K562 (cell line): Measurements from ENCODE around the gene SETD1B. TPM values are rescaled to one million over a fixed set of nuclear protein-coding genes. Genes with fewer than 3 reads are reported as not detected.

Experiments
- BDP1 ChIP-seq: IDR thresholded peaks from 3 replicates; pipeline ENCODE4 v1.6.1; 2011; ENCODE audit not compliant: insufficient read length, insufficient read depth
- DMBX1 ChIP-seq: fragments of 250-450 bp; sonication (Bioruptor Pico); IDR thresholded peaks from 2 replicates; pipeline ENCODE4 v1.8.0; 2022; ENCODE audit warnings: inconsistent platforms, mild to moderate bottlenecking, moderate library complexity, borderline replicate concordance
- FOSL1 ChIP-seq: fragments of 200-800 bp; sonication (Bioruptor generic); conservative IDR thresholded peaks from 2 replicates; pipeline ENCODE4 v1.6.1; 2016; ENCODE audit warnings: missing genetic modification characterization, missing compliant biosample characterization
- KHSRP ChIP-seq: fragments of 450-650 bp; IDR thresholded peaks from 2 replicates; pipeline ENCODE4 v1.6.1; 2017
- NFE2 ChIP-seq: IDR thresholded peaks from 2 replicates; pipeline ENCODE4 v1.6.1; 2014; ENCODE audit warnings: antibody characterized with exemption, low read depth
- NR2C2 ChIP-seq, 2 experiments: fragments of 200-800 bp in 1 of 2; sonication (Bioruptor generic) in 1 of 2; sonication (generic) in 1 of 2; formaldehyde crosslinking in 1 of 2; IDR thresholded peaks; 2 replicates each; pipeline versions ENCODE4 v1.6.1 to v1.8.0; 2016 to 2022; ENCODE audit warnings: mild to moderate bottlenecking in 1 of 2, missing compliant biosample characterization in 1 of 2, missing genetic modification characterization in 1 of 2, missing genetic modification reagents in 1 of 2
- POLR2AphosphoS2 ChIP-seq: IDR thresholded peaks from 2 replicates; pipeline ENCODE4 v1.6.1; 2012; ENCODE audit warnings: low read length, improper control_type of control experiment
- POLR2H ChIP-seq: IDR thresholded peaks from 2 replicates; pipeline ENCODE4 v1.6.1; 2016; ENCODE audit warnings: missing genetic modification characterization, low read depth, mild to moderate bottlenecking, control low read depth, missing compliant biosample characterization, moderate library complexity
- RUNX1 ChIP-seq: sonication (generic); IDR thresholded peaks from 2 replicates; pipeline ENCODE4 v1.6.1; 2016; ENCODE audit warnings: antibody characterized with exemption, low read depth
- SMC3 ChIP-seq: conservative IDR thresholded peaks from 2 replicates; pipeline ENCODE4 v1.6.1; 2011; ENCODE audit warnings: low read depth, low read length, improper control_type of control experiment; ENCODE audit not compliant: insufficient read depth
- TCF7L2 ChIP-seq: fragments of 150-350 bp; IDR thresholded peaks from 2 replicates; pipeline ENCODE4 v1.6.1; 2016; ENCODE audit warnings: low read depth, mild to moderate bottlenecking, low read length, moderate library complexity
- ZBTB17 ChIP-seq: fragments of 450-650 bp; formaldehyde crosslinking; IDR thresholded peaks from 2 replicates; pipeline ENCODE4 v1.4.0; 2020; ENCODE audit warnings: mild to moderate bottlenecking
- ZEB2 ChIP-seq: fragments of 450-650 bp; IDR thresholded peaks from 2 replicates; pipeline ENCODE4 v1.6.1; 2016
- ZNF184 ChIP-seq: sonication (generic); formaldehyde crosslinking; IDR thresholded peaks from 2 replicates; pipeline ENCODE4 v1.5.0; 2020; ENCODE audit warnings: missing genetic modification reagents
- ZNF217 ChIP-seq: sonication (generic); formaldehyde crosslinking; IDR thresholded peaks from 2 replicates; pipeline ENCODE4 v1.8.0; 2022; ENCODE audit warnings: mild to moderate bottlenecking, missing genetic modification reagents
- ZNF263 ChIP-seq: sonication (generic); formaldehyde crosslinking; IDR thresholded peaks from 2 replicates; pipeline ENCODE4 v1.8.0; 2022; ENCODE audit warnings: mild to moderate bottlenecking, missing genetic modification reagents, borderline replicate concordance
- ZNF408 ChIP-seq: fragments of 250-450 bp; sonication (Bioruptor Pico); IDR thresholded peaks from 2 replicates; pipeline ENCODE4 v1.4.0; 2020; ENCODE audit warnings: low read depth, mild to moderate bottlenecking, moderate library complexity
- polyA plus RNA-seq, 8 experiments: library from polyadenylated mRNA; depleted of rRNA in 4 of 8; stranded (reverse) in 5 of 8; unstranded in 3 of 8; fragments of >200 nt; fragmentation: Nextera tagmentation in 2 of 8; fragmentation: Illumina TruSeq in 1 of 8; extraction: Ambion mirVana in 2 of 8; extraction: Trizol in 1 of 8; gene quantifications; 2 replicates each; pipeline versions ENCODE4 v1.2.1 to v1.2.3, GENCODE V29; 2011 to 2014; ENCODE audit warnings: inconsistent platforms in 1 of 8, missing spikeins in 1 of 8
- total RNA-seq, 7 experiments: library from RNA; depleted of rRNA in 6 of 7; stranded (reverse); fragments of >200 nt in 6 of 7; fragmentation: Illumina TruSeq in 2 of 7; extraction: Trizol in 2 of 7; gene quantifications; 2 replicates each; pipeline versions ENCODE4 v1.2.1 to v1.2.3, GENCODE V29; 2011 to 2021; ENCODE audit warnings: low replicate concordance in 1 of 7
- TF ChIP-seq, protein P1 (sequence below): sonication (generic); formaldehyde crosslinking; IDR thresholded peaks from 2 replicates; pipeline ENCODE4 v1.8.0; 2022; ENCODE audit warnings: mild to moderate bottlenecking, missing genetic modification reagents
- TF ChIP-seq, protein P2 (sequence below): sonication (generic); formaldehyde crosslinking; IDR thresholded peaks from 2 replicates; pipeline ENCODE4 v1.8.1; 2022; ENCODE audit warnings: missing genetic modification reagents
- TF ChIP-seq, protein P3 (sequence below): IDR thresholded peaks from 3 replicates; pipeline ENCODE4 v1.6.1; 2011; ENCODE audit warnings: borderline replicate concordance, mild to moderate bottlenecking; ENCODE audit not compliant: insufficient read length, insufficient read depth
- TF ChIP-seq, protein P4 (sequence below): IDR thresholded peaks from 3 replicates; pipeline ENCODE4 v1.6.1; 2011; ENCODE audit warnings: borderline replicate concordance, mild to moderate bottlenecking, moderate library complexity; ENCODE audit not compliant: insufficient read length; ENCODE audit errors: extremely low read depth
- TF ChIP-seq, protein P5 (sequence below): fragments of 250-450 bp; sonication (Bioruptor Pico); IDR thresholded peaks from 2 replicates; pipeline ENCODE4 v1.5.0; 2021

Gene SETD1B
- total and polyA plus RNA-seq, 9 of the 15 experiments (the other 6 are each of a cell fraction or from before 2014, with no cell fraction given): 0.48 to 26.6 (median 2.3) TPM

DNA sequence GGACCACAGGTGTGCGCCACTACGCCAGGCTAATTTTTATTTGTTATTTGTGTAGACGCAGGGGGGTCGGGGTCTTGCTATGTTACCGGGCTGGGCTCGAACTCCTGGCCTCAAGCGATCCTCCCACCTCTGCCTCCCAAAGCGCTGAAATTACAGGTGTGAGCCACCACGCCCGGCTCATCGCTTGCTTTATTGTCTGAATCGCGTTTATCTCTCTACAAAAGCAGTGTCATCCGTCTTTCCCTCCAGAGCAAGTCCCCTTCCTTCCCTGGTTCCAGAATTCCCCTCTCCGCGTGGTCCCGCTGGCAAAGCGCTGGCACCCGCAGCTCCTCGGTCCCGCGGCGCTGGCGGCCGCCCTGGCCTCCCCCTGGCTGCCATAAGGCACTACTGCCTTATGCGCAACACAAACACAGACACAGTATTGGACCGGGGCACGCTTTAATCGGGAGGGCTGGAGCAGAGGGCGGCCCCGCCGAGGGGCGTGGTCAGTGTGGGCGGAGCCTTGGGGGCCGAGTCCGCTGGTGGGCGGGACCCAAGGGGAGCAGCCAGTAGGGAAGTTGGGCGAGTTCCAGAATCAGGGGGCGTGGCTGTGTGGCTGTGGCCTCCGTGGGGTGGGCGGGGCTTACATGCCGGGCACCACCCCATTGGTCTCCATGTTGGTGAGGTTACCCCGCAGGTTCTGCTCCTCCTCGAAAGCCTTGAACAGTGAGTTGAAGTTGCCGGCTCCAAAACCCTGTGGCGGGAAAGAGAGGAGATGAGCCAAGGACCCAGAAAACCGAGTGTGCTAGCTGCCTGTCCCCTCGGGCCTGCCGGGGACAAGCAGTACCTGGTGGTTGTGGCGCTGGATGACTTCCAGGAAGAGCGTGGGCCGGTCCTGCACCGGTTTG lies 35.5 kb downstream of the SETD1B start (continued):
- TF ChIP-seq DMBX1 (no peak), NR2C2 (CRISPR knock-in tag; IDR thresholded peaks at IDR 0.05) (no peak), NR2C2 (tag; IDR thresholded peaks at IDR 0.05) (no peak; the same call in 1 of the 2 replicates), POLR2AphosphoS2 (no peak), ZNF217 (no peak), KHSRP (no peak), SMC3 (peak; percentile 15; the same call in 1 of the 2 replicates), FOSL1 (tag) (no peak), ZNF408 (CRISPR knock-in tag) (no peak), ZEB2 (0 out of 2 replicates have a peak, but pooled peaks have one; percentile 21), BDP1 (no peak), POLR2H (tag) (0 out of 2 replicates have a peak, but pooled peaks have one; percentile 43), RUNX1 (no peak), NFE2 (no peak), ZNF184 (CRISPR knock-in tag) (no peak), ZNF263 (CRISPR knock-in tag) (no peak), TCF7L2 (no peak), ZBTB17 (CRISPR knock-in tag) (no peak)
- TF ChIP-seq, protein P1, sequence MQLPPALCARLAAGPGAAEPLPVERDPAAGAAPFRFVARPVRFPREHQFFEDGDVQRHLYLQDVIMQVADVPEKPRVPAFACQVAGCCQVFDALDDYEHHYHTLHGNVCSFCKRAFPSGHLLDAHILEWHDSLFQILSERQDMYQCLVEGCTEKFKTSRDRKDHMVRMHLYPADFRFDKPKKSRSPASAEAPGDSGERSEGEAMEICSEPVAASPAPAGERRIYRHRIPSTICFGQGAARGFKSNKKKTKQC (CRISPR knock-in tag): no peak
- TF ChIP-seq, protein P2, sequence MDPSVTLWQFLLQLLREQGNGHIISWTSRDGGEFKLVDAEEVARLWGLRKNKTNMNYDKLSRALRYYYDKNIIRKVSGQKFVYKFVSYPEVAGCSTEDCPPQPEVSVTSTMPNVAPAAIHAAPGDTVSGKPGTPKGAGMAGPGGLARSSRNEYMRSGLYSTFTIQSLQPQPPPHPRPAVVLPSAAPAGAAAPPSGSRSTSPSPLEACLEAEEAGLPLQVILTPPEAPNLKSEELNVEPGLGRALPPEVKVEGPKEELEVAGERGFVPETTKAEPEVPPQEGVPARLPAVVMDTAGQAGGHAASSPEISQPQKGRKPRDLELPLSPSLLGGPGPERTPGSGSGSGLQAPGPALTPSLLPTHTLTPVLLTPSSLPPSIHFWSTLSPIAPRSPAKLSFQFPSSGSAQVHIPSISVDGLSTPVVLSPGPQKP (CRISPR knock-in tag): no peak
- TF ChIP-seq, protein P3, sequence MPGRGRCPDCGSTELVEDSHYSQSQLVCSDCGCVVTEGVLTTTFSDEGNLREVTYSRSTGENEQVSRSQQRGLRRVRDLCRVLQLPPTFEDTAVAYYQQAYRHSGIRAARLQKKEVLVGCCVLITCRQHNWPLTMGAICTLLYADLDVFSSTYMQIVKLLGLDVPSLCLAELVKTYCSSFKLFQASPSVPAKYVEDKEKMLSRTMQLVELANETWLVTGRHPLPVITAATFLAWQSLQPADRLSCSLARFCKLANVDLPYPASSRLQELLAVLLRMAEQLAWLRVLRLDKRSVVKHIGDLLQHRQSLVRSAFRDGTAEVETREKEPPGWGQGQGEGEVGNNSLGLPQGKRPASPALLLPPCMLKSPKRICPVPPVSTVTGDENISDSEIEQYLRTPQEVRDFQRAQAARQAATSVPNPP: no peak
- TF ChIP-seq, protein P4, sequence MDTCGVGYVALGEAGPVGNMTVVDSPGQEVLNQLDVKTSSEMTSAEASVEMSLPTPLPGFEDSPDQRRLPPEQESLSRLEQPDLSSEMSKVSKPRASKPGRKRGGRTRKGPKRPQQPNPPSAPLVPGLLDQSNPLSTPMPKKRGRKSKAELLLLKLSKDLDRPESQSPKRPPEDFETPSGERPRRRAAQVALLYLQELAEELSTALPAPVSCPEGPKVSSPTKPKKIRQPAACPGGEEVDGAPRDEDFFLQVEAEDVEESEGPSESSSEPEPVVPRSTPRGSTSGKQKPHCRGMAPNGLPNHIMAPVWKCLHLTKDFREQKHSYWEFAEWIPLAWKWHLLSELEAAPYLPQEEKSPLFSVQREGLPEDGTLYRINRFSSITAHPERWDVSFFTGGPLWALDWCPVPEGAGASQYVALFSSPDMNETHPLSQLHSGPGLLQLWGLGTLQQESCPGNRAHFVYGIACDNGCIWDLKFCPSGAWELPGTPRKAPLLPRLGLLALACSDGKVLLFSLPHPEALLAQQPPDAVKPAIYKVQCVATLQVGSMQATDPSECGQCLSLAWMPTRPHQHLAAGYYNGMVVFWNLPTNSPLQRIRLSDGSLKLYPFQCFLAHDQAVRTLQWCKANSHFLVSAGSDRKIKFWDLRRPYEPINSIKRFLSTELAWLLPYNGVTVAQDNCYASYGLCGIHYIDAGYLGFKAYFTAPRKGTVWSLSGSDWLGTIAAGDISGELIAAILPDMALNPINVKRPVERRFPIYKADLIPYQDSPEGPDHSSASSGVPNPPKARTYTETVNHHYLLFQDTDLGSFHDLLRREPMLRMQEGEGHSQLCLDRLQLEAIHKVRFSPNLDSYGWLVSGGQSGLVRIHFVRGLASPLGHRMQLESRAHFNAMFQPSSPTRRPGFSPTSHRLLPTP: peak; percentile 66
- TF ChIP-seq, protein P5, sequence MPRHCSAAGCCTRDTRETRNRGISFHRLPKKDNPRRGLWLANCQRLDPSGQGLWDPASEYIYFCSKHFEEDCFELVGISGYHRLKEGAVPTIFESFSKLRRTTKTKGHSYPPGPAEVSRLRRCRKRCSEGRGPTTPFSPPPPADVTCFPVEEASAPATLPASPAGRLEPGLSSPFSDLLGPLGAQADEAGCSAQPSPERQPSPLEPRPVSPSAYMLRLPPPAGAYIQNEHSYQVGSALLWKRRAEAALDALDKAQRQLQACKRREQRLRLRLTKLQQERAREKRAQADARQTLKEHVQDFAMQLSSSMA: no peak
